Parathyroid adenoma (tissue), 2 donors: ENCODE measurements around the gene HOXC10.

Experiments
- H2AFZ ChIP-seq: fragments of 300-600 bp; sonication (generic); one replicate; pipeline ENCODE4 v1.7.0; 2017; ENCODE audit warnings: antibody characterized with exemption, mild to moderate bottlenecking
- H3K27ac ChIP-seq: fragments of 300-600 bp; sonication (generic); one replicate; pipeline ENCODE4 v1.7.0; 2017
- H3K27me3 ChIP-seq: fragments of 300-600 bp; sonication (generic); one replicate; pipeline ENCODE4 v1.7.0; 2017; ENCODE audit warnings: low read length; ENCODE audit not compliant: control insufficient read depth, insufficient read depth
- H3K36me3 ChIP-seq: fragments of 300-600 bp; sonication (generic); one replicate; pipeline ENCODE4 v1.7.0; 2017; ENCODE audit warnings: low read length; ENCODE audit not compliant: control insufficient read depth, insufficient read depth
- H3K4me1 ChIP-seq: fragments of 300-600 bp; sonication (generic); one replicate; pipeline ENCODE4 v1.7.0; 2017; ENCODE audit warnings: control low read depth
- H3K4me2 ChIP-seq: fragments of 300-600 bp; sonication (generic); one replicate; pipeline ENCODE4 v1.7.0; 2017; ENCODE audit warnings: low read length
- H3K4me3 ChIP-seq: fragments of 300-600 bp; sonication (generic); one replicate; pipeline ENCODE4 v1.7.0; 2017; ENCODE audit warnings: low read depth, low read length
- H3K79me2 ChIP-seq: fragments of 300-600 bp; sonication (generic); one replicate; pipeline ENCODE4 v1.7.0; 2017; ENCODE audit warnings: control low read depth
- H3K9ac ChIP-seq: fragments of 300-600 bp; sonication (generic); one replicate; pipeline ENCODE4 v1.7.0; 2017; ENCODE audit warnings: mild to moderate bottlenecking
- H3K9me3 ChIP-seq: fragments of 300-600 bp; sonication (generic); one replicate; pipeline ENCODE4 v1.7.0; 2017; ENCODE audit warnings: low read length; ENCODE audit not compliant: control insufficient read depth
- CTCF ChIP-seq: fragments of 300-600 bp; sonication (generic); IDR thresholded peaks from one replicate; pipeline ENCODE4 v1.7.0; 2017; ENCODE audit warnings: antibody characterized with exemption, mild to moderate bottlenecking
- donor health status: primary hyperparathyroidism.

HOXC10 gene

GRCh38 chr12:53964315-53964713, 20.6 kb upstream of the HOXC10 start:
- TF ChIP-seq CTCF = no peak
- H3K36me3 ChIP-seq = no peaks in the 10 kb centered on the region
- H2AFZ ChIP-seq = no peak overlapping the region
- H3K4me3 ChIP-seq = no peak overlapping the region
- H3K9ac ChIP-seq = no peak overlapping the region
- H3K27me3 ChIP-seq = peaks cover 46% of the 10 kb centered on the region
- H3K9me3 ChIP-seq = no peaks in the 10 kb centered on the region
- no peaks in the 10 kb centered on the region for H3K79me2 ChIP-seq
- no peak overlapping the region for H3K27ac ChIP-seq
- H3K4me1 ChIP-seq = no peaks in the 10 kb centered on the region
- no peak overlapping the region for H3K4me2 ChIP-seq

- H3K27me3 ChIP-seq = peaks cover 44% of the 10 kb centered on the region
- no peaks in the 10 kb centered on the region for H3K36me3 ChIP-seq
- no peak overlapping the region for H3K27ac ChIP-seq
- H3K79me2 ChIP-seq = no peaks in the 10 kb centered on the region
- no peak overlapping the region for H3K4me2 ChIP-seq
- no peak overlapping the region for H3K9ac ChIP-seq
- no peak overlapping the region for H2AFZ ChIP-seq
- H3K4me3 ChIP-seq = no peak overlapping the region
- TF ChIP-seq CTCF = no peak
- H3K9me3 ChIP-seq = no peaks in the 10 kb centered on the region
- no peaks in the 10 kb centered on the region for H3K4me1 ChIP-seq
These were observed 19.5 kb upstream of the HOXC10 start for GRCh38 chr12:53965281-53966084.

- H3K4me1 ChIP-seq = no peaks in the 10 kb centered on the region
These were observed 18.9 kb upstream of the HOXC10 start for GRCh38 chr12:53966085-53966384.

GRCh38 chr12:53966385-53967133, 18.4 kb upstream of the HOXC10 start:
- no peak overlapping the region for H3K9ac ChIP-seq
- H3K9me3 ChIP-seq = no peaks in the 10 kb centered on the region
- no peak overlapping the region for H2AFZ ChIP-seq
- no peak overlapping the region for H3K27ac ChIP-seq
- no peaks in the 10 kb centered on the region for H3K36me3 ChIP-seq
- H3K79me2 ChIP-seq = no peaks in the 10 kb centered on the region
- no peak for TF ChIP-seq CTCF
- no peak overlapping the region for H3K4me3 ChIP-seq
- H3K27me3 ChIP-seq = peaks cover 46% of the 10 kb centered on the region
- no peak overlapping the region for H3K4me2 ChIP-seq
- no peaks in the 10 kb centered on the region for H3K4me1 ChIP-seq

More at GRCh38 chr12:53966085-53966384, 18.9 kb upstream of the HOXC10 start:
- H2AFZ ChIP-seq = no peak overlapping the region
- no peak overlapping the region for H3K9ac ChIP-seq
- no peak overlapping the region for H3K4me3 ChIP-seq
- H3K79me2 ChIP-seq = no peaks in the 10 kb centered on the region
- no peak overlapping the region for H3K27ac ChIP-seq
- H3K36me3 ChIP-seq = no peaks in the 10 kb centered on the region
- H3K27me3 ChIP-seq = peaks cover 46% of the 10 kb centered on the region
- no peaks in the 10 kb centered on the region for H3K9me3 ChIP-seq
- TF ChIP-seq CTCF = no peak
- no peak overlapping the region for H3K4me2 ChIP-seq
